Large intestine (tissue), 3 donors: ENCODE measurements around the gene PNCK. TPM values are rescaled to one million over a fixed set of nuclear protein-coding genes. Genes with fewer than 3 reads are reported as not detected.
"Not testable (repeated sequence)": the region's sequence is repeated elsewhere in the genome, so short reads cannot be mapped to it uniquely, and the experiment has no call there.

Experiments
- DNase-seq, 2 donors: peaks; one replicate each; pipeline versions ENCODE4 v3.0.0 to v3.0.0-alpha.2; 2013
- H3K27ac ChIP-seq: one replicate; pipeline ENCODE4 v1.5.1; 2013; ENCODE audit warnings: low read length
- H3K27me3 ChIP-seq: 2 replicates; pipeline ENCODE4 v1.6.1; 2013; ENCODE audit warnings: low read length; ENCODE audit not compliant: control insufficient read depth, insufficient read depth
- H3K36me3 ChIP-seq: 2 replicates; pipeline ENCODE4 v1.6.1; 2013; ENCODE audit warnings: low read length; ENCODE audit not compliant: control insufficient read depth, insufficient read depth
- H3K4me1 ChIP-seq: one replicate; pipeline ENCODE4 v1.6.1; 2013; ENCODE audit warnings: low read length; ENCODE audit not compliant: control insufficient read depth, insufficient read depth
- H3K4me3 ChIP-seq: one replicate; pipeline ENCODE4 v1.5.1; 2013; ENCODE audit warnings: low read length
- H3K9me3 ChIP-seq: one replicate; pipeline ENCODE4 v1.6.1; 2013; ENCODE audit warnings: mild to moderate bottlenecking, low read depth, low read length, moderate library complexity; ENCODE audit not compliant: control insufficient read depth
- WGBS: methylation state at CpG from one replicate; pipeline ENCODE4 v1.1.5; 2013; ENCODE audit warnings: low lambda C conversion rate; ENCODE audit not compliant: insufficient coverage; 5-methylcytosine and 5-hydroxymethylcytosine counted together
- polyA plus RNA-seq: library from polyadenylated mRNA; unstranded; fragments of 120-200 nt; gene quantifications from one replicate; pipeline ENCODE4 v1.2.1, GENCODE V29; 2013

Gene PNCK
- polyA plus RNA-seq, 1 donor, result 128 TPM

GRCh38 chrX:153699784-153700371, 26.3 kb upstream of the PNCK start:
- not testable (repeated sequence) for DNase-seq, H3K4me3 ChIP-seq, H3K9me3 ChIP-seq, H3K27me3 ChIP-seq
- H3K36me3 ChIP-seq, result peaks cover 41% of the 10 kb centered on the region
- WGBS, result no CpG with 5 or more reads among the region's 18 CpGs
- peak overlapping the region; percentile 90 for H3K27ac ChIP-seq
- peaks cover 36% of the 10 kb centered on the region for H3K4me1 ChIP-seq

GRCh38 chrX:153699210-153699783, 25.7 kb upstream of the PNCK start:
- not testable (repeated sequence) for H3K9me3 ChIP-seq, H3K4me3 ChIP-seq, H3K27me3 ChIP-seq
- H3K4me1 ChIP-seq, result peaks cover 36% of the 10 kb centered on the region
- WGBS, result no CpG with 5 or more reads among the region's 16 CpGs
- H3K27ac ChIP-seq, result peak overlapping the region; percentile 90
- DNase-seq, result peak; percentile 85 to 90
- H3K36me3 ChIP-seq, result peaks cover 38% of the 10 kb centered on the region

- Histone ChIP-seq H3K9me3 (no peaks in the 10 kb centered on the region), H3K27ac (peak overlapping the region; percentile 90), H3K36me3 (peaks cover 29% of the 10 kb centered on the region), H3K4me3 (no peak overlapping the region), H3K27me3 (no peaks in the 10 kb centered on the region), H3K4me1 (peaks cover 27% of the 10 kb centered on the region)
- no peak for DNase-seq
- no CpG with 5 or more reads among the region's 16 CpGs for WGBS
Measured at GRCh38 chrX:153697924-153698865, 24.6 kb upstream of the PNCK start.

- peaks cover 27% of the 10 kb centered on the region for H3K36me3 ChIP-seq
- H3K9me3 ChIP-seq, H3K27me3 ChIP-seq, DNase-seq, H3K27ac ChIP-seq, H3K4me3 ChIP-seq: not testable (repeated sequence)
- WGBS, result 90% methylated on average over 2 of the region's 16 CpGs
- H3K4me1 ChIP-seq, result peaks cover 27% of the 10 kb centered on the region
Measured at GRCh38 chrX:153696986-153697722, 23.5 kb upstream of the PNCK start.

GRCh38 chrX:153696538-153696937, 22.9 kb upstream of the PNCK start:
- H3K27me3 ChIP-seq, H3K4me3 ChIP-seq, DNase-seq, H3K9me3 ChIP-seq, H3K27ac ChIP-seq: not testable (repeated sequence)
- peaks cover 22% of the 10 kb centered on the region for H3K36me3 ChIP-seq
- WGBS, result no CpG with 5 or more reads among the region's 10 CpGs
- peaks cover 27% of the 10 kb centered on the region for H3K4me1 ChIP-seq

- H3K36me3 ChIP-seq, result peaks cover 18% of the 10 kb centered on the region
- peaks cover 27% of the 10 kb centered on the region for H3K4me1 ChIP-seq
- no peak for DNase-seq
- H3K9me3 ChIP-seq, result no peaks in the 10 kb centered on the region
- no peaks in the 10 kb centered on the region for H3K27me3 ChIP-seq
- H3K4me3 ChIP-seq, result no peak overlapping the region
- no peak overlapping the region for H3K27ac ChIP-seq
- no CpG with 5 or more reads among the region's 15 CpGs for WGBS
Measured at GRCh38 chrX:153696100-153696499, 22.5 kb upstream of the PNCK start.

- peak in 1 of 2 donors; percentile 30 for DNase-seq
- Histone ChIP-seq H3K27ac (no peak overlapping the region), H3K4me1 (peaks cover 23% of the 10 kb centered on the region), H3K36me3 (peaks cover 23% of the 10 kb centered on the region), H3K27me3 (no peaks in the 10 kb centered on the region), H3K4me3 (no peak overlapping the region), H3K9me3 (no peaks in the 10 kb centered on the region)
- WGBS, result no CpG with 5 or more reads among the region's 23 CpGs
Measured at GRCh38 chrX:153694687-153695270, 21.2 kb upstream of the PNCK start.

- no CpG with 5 or more reads among the region's 16 CpGs for WGBS
- H3K4me1 ChIP-seq, result peaks cover 18% of the 10 kb centered on the region
- H3K36me3 ChIP-seq, result peaks cover 25% of the 10 kb centered on the region
- H3K9me3 ChIP-seq, DNase-seq, H3K4me3 ChIP-seq, H3K27me3 ChIP-seq, H3K27ac ChIP-seq: not testable (repeated sequence)
Measured at GRCh38 chrX:153694256-153694655, 20.6 kb upstream of the PNCK start.

GRCh38 chrX:153693216-153694086, 19.8 kb upstream of the PNCK start:
- no peak for DNase-seq
- Histone ChIP-seq H3K27me3 (no peaks in the 10 kb centered on the region), H3K4me3 (no peak overlapping the region), H3K27ac (no peak overlapping the region), H3K9me3 (no peaks in the 10 kb centered on the region), H3K4me1 (peaks cover 11% of the 10 kb centered on the region), H3K36me3 (peaks cover 23% of the 10 kb centered on the region)
- no CpG with 5 or more reads among the region's 31 CpGs for WGBS
